HepG2 (cell line): ENCODE measurements around the gene MPIG6B. TPM values are rescaled to one million over a fixed set of nuclear protein-coding genes. Genes with fewer than 3 reads are reported as not detected.

Experiments used
- ATF6 ChIP-seq: sonication (generic); formaldehyde crosslinking; conservative IDR thresholded peaks from 2 replicates; pipeline ENCODE4 v1.4.0; 2020; ENCODE audit warnings: missing genetic modification reagents
- HBP1 ChIP-seq: IDR thresholded peaks from 2 replicates; pipeline ENCODE4 v1.6.1; 2016; ENCODE audit warnings: low read depth, control low read depth
- HHEX ChIP-seq: IDR thresholded peaks from 2 replicates; pipeline ENCODE4 v1.6.1; 2016; ENCODE audit warnings: control low read depth
- JARID2 ChIP-seq: sonication (generic); formaldehyde crosslinking; IDR thresholded peaks from 2 replicates; pipeline ENCODE4 v1.8.1; 2023; ENCODE audit warnings: missing genetic modification reagents, inconsistent platforms; ENCODE audit not compliant: insufficient replicate concordance
- MAF1 ChIP-seq: sonication (generic); formaldehyde crosslinking; IDR thresholded peaks from 2 replicates; pipeline ENCODE4 v1.5.0; 2020; ENCODE audit warnings: missing genetic modification reagents, borderline replicate concordance
- NFYB ChIP-seq: sonication (generic); formaldehyde crosslinking; IDR thresholded peaks from 2 replicates; pipeline ENCODE4 v1.4.0; 2020; ENCODE audit warnings: missing genetic modification reagents
- ONECUT2 ChIP-seq: sonication (generic); formaldehyde crosslinking; IDR thresholded peaks from 2 replicates; pipeline ENCODE4 v1.4.0; 2020; ENCODE audit warnings: missing genetic modification reagents
- SUZ12 ChIP-seq: fragments of 150-350 bp; IDR thresholded peaks from 2 replicates; pipeline ENCODE4 v1.6.1; 2014; ENCODE audit warnings: low read depth, low read length
- TBX3 ChIP-seq: fragments of 450-650 bp; IDR thresholded peaks from 2 replicates; pipeline ENCODE4 v1.6.1; 2017; ENCODE audit warnings: antibody characterized with exemption, mild to moderate bottlenecking, inconsistent platforms, borderline replicate concordance
- TRIM22 ChIP-seq: fragments of 450-650 bp; IDR thresholded peaks from 2 replicates; pipeline ENCODE4 v1.6.1; 2017
- ZNF354B ChIP-seq: sonication (generic); formaldehyde crosslinking; IDR thresholded peaks from 2 replicates; pipeline ENCODE4 v1.8.0; 2022; ENCODE audit warnings: mild to moderate bottlenecking, missing genetic modification reagents
- ZNF557 ChIP-seq: sonication (generic); formaldehyde crosslinking; IDR thresholded peaks from 2 replicates; pipeline ENCODE4 v1.4.0; 2020; ENCODE audit warnings: missing genetic modification reagents
- ZNF562 ChIP-seq: sonication (generic); formaldehyde crosslinking; IDR thresholded peaks from 2 replicates; pipeline ENCODE4 v1.8.0; 2022; ENCODE audit warnings: missing genetic modification reagents, borderline replicate concordance
- ZNF646 ChIP-seq: sonication (generic); formaldehyde crosslinking; IDR thresholded peaks from 2 replicates; pipeline ENCODE4 v1.9.0; 2021; ENCODE audit warnings: mild to moderate bottlenecking, missing genetic modification reagents
- ZNF709 ChIP-seq: sonication (generic); formaldehyde crosslinking; IDR thresholded peaks from 2 replicates; pipeline ENCODE4 v1.5.0; 2020; ENCODE audit warnings: mild to moderate bottlenecking, missing genetic modification reagents
- polyA plus RNA-seq, 8 experiments: library from polyadenylated mRNA; depleted of rRNA in 3 of 8; stranded (reverse) in 7 of 8; unstranded in 1 of 8; fragments of >200 nt; fragmentation: Illumina TruSeq in 4 of 8; extraction: Trizol in 4 of 8; gene quantifications; 2 replicates each; pipeline versions ENCODE4 v1.2.1 to v1.2.3, GENCODE V29; 2011 to 2016; ENCODE audit warnings: low read depth in 4 of 8, missing spikeins in 1 of 8, mixed read lengths in 1 of 8; ENCODE audit not compliant: insufficient read depth in 1 of 8
- total RNA-seq, 5 experiments: library from RNA; depleted of rRNA; stranded (reverse); fragments of >200 nt; fragmentation: Illumina TruSeq; extraction: Trizol; gene quantifications; 2 replicates each; pipeline ENCODE4 v1.2.3, GENCODE V29; 2016; ENCODE audit warnings: low read depth in 1 of 5

The MPIG6B gene
- total and polyA plus RNA-seq, 2 of the 13 experiments (the other 11 are each of a cell fraction or from before 2014, with no cell fraction given): not detected

GRCh38 chr6:31702819-31703716, 20.1 kb upstream of the MPIG6B start, which contains the start of gene ABHD16A (continued):
- TF ChIP-seq ZNF562 (CRISPR knock-in tag) (no peak), ZNF354B (CRISPR knock-in tag) (no peak), TRIM22 (no peak), TBX3 (peak; percentile 87), JARID2 (CRISPR knock-in tag) (peak; percentile 65), ONECUT2 (CRISPR knock-in tag) (0 out of 2 replicates have a peak, but pooled peaks have one; percentile 13), ZNF709 (CRISPR knock-in tag) (no peak), HHEX (CRISPR knock-in tag) (peak; percentile 42; the same call in 1 of the 2 replicates), SUZ12 (no peak), ZNF646 (CRISPR knock-in tag) (no peak), NFYB (CRISPR knock-in tag) (peak; percentile 41; the same call in 1 of the 2 replicates), ZNF557 (CRISPR knock-in tag) (no peak), MAF1 (0 out of 2 replicates have a peak, but pooled peaks have one; percentile 18), HBP1 (peak; percentile 67), ATF6 (no peak; the same call in 1 of the 2 replicates)
